Subcutaneous abdominal adipose tissue (tissue), 5 donors: ENCODE results near the gene PPP1R26.
"Not testable (repeated sequence)": the region's sequence is repeated elsewhere in the genome, so short reads cannot be mapped to it uniquely, and the experiment has no call there.

Experiments
- H3K27ac ChIP-seq: one replicate; pipeline ENCODE4 v1.7.0; 2013; ENCODE audit warnings: low read depth, mild to moderate bottlenecking, inconsistent platforms, low read length, moderate library complexity
- H3K27me3 ChIP-seq, 5 donors: one replicate each; pipeline ENCODE4 v1.7.0; 2013; ENCODE audit warnings: low read length in 5 of 5, inconsistent platforms in 1 of 5; ENCODE audit not compliant: control insufficient read depth in 5 of 5, insufficient read depth in 4 of 5
- H3K36me3 ChIP-seq, 5 donors: one replicate each; pipeline ENCODE4 v1.7.0; 2013; ENCODE audit warnings: low read length in 5 of 5; ENCODE audit not compliant: control insufficient read depth in 5 of 5, insufficient read depth in 5 of 5
- H3K4me1 ChIP-seq, 5 donors: one replicate each; pipeline ENCODE4 v1.7.0; 2013; ENCODE audit warnings: low read length in 5 of 5, mild to moderate bottlenecking in 3 of 5, moderate library complexity in 1 of 5; ENCODE audit not compliant: control insufficient read depth in 5 of 5, insufficient read depth in 5 of 5
- H3K4me3 ChIP-seq, 5 donors: one replicate each; pipeline ENCODE4 v1.7.0; 2013; ENCODE audit warnings: low read length in 5 of 5, low read depth in 1 of 5
- H3K9ac ChIP-seq, 5 donors: one replicate each; pipeline ENCODE4 v1.7.0; 2013; ENCODE audit warnings: low read length in 5 of 5, mild to moderate bottlenecking in 4 of 5, moderate library complexity in 3 of 5
- H3K9me3 ChIP-seq, 5 donors: one replicate each; pipeline ENCODE4 v1.7.0; 2013; ENCODE audit warnings: low read length in 5 of 5; ENCODE audit not compliant: control insufficient read depth in 5 of 5
- donor health status: healthy.
- donor health status: healthy.
- donor health status: healthy.
- donor health status: healthy.
- donor health status: healthy.

The PPP1R26 gene, protein sequence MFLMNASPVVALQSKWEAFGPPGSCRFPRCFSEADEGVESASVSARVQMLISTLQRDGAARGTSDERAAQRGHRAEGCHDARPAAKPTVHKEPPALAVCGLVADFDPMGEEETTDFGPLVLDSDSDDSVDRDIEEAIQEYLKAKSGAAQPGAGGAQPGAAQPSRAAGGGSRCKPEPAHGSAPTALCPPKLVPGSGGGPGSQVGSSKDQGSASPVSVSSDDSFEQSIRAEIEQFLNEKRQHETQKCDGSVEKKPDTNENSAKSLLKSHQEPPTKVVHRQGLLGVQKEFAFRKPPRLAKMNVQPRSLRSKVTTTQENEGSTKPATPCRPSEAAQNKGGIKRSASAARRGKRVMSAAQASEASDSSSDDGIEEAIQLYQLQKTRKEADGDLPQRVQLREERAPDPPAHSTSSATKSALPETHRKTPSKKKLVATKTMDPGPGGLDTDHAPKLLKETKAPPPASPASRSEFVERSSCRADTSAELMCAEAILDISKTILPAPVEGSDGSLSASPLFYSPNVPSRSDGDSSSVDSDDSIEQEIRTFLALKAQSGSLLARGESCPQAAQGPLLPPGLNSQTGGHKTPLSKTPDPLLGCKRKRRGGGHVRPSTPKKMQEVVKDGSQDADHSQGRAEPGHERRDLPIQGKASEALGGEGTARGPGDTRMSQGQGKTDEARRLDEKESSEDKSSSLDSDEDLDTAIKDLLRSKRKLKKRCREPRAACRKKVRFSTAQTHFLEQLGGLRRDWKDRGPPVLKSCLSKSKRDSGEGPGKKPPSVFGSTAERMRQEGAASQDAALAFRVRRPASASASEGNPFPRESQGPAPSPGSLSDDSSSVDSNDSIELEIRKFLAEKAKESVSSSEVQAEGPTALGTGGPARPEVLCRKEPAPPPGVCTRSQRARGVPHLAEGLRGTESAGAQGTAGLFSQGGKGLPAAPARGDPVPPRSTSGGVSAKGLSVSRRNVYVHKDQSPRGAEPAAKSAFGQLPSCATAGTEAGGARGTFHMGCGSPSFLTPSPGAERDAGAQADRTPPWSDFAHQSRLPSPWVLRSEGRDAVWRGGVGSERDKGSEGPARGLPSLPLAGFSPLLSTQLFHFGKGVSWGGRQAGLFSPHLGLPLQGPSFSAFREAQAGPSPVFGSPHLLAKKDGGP (N-terminal part only)

DNA sequence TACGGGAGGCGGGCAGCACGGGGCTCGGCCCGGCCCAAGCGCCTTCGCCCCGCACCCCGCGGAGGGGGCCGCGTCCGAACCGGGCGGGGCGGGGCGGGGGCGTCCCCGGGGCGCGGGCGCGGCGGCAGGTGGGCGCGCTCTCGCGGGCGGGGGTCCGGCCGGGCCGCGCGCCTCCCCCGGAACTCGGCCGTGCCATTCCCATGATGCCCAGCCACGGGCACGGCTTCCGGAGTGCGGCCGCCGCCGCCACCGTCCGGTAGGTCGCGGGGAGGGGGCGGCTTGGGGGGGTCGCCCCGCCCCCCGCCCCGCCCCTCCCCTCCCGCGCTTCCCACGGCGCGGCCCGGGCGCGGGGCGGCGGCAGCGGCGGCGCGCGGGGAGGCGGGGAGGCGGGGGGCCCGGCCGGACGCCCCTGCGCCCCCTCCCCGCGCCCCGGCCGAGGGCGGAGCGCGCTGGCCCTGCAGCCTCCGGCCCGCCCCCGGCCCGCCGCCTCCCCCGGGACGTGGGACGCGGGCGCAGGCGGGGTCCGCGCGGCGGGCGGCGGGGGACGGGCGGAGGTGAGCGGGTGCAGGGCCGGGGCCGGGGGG lies at the start of gene PPP1R26:
Gene PPP1R26 (plus strand): TSS at position 314 of the 584 bp plus-strand sequence. CDS start 4,729 bp downstream, outside the sequence.
- peak within 1 kb of the TSS in 4 of 5 donors; percentile 62 to 76 (median 71) for H3K9ac ChIP-seq
- H3K36me3 ChIP-seq, result peaks cover 0 to 13% (median 8%) of the 10 kb centered on the region in 5 donors
- H3K4me1 ChIP-seq, result peaks cover 0 to 17% (median 13%) of the 10 kb centered on the region in 5 donors
- no peaks in the 10 kb centered on the region for H3K27me3 ChIP-seq
- no peaks in the 10 kb centered on the region for H3K9me3 ChIP-seq
- peak within 1 kb of the TSS; percentile 57 to 87 (median 76) for H3K4me3 ChIP-seq
- peak within 1 kb of the TSS; percentile 41 for H3K27ac ChIP-seq

DNA sequence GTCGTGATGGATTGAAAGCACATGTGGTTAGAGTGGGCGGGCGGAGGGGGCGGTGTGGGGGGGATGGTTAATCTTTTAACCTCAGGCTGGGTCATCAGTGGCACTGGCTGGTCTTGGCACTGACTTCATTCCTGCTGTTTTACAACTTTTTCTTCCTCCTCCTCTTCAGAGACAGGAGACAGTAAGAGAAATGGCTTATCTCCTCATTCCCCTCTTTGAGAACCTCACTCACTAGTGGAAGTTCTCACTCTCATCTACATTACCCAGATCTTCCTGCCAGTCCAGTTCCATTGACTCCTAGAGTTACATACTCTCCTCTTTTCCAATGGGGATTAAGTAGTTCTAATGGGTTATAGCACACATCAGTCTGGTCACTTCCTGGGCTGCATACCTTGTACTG lies 42.3 kb upstream of the PPP1R26 start:
- H3K36me3 ChIP-seq, result no peaks in the 10 kb centered on the region
- no peak overlapping the region for H3K9ac ChIP-seq
- peaks cover 0 to 10% (median 2%) of the 10 kb centered on the region in 5 donors for H3K9me3 ChIP-seq
- no peak overlapping the region for H3K27ac ChIP-seq
- no peak overlapping the region for H3K4me3 ChIP-seq
- no peaks in the 10 kb centered on the region for H3K4me1 ChIP-seq
- peaks cover 0 to 7% (median 5%) of the 10 kb centered on the region in 5 donors for H3K27me3 ChIP-seq

DNA sequence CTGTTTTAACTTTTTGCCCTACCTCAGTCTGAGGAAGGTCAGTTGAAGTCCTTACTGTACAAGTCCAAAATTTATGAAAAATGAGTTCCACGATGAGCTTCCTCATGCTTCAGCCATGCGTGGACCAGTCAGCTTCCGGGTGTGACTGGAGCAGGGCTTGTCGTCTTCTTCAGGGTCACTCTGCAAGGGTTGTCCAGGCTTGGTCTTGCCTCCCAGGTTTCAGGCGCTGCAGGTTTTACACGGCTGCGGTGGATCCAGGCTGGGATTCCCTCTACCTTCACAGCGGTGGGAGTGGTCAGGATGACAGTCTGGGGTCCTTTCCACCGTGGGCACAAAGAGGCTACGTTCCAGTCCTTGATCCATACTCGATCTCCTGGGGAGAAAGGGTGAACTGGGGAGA lies 41.9 kb upstream of the PPP1R26 start:
- not testable (repeated sequence) for H3K27ac ChIP-seq, H3K36me3 ChIP-seq, H3K9ac ChIP-seq, H3K4me3 ChIP-seq, H3K9me3 ChIP-seq, H3K4me1 ChIP-seq, H3K27me3 ChIP-seq

DNA sequence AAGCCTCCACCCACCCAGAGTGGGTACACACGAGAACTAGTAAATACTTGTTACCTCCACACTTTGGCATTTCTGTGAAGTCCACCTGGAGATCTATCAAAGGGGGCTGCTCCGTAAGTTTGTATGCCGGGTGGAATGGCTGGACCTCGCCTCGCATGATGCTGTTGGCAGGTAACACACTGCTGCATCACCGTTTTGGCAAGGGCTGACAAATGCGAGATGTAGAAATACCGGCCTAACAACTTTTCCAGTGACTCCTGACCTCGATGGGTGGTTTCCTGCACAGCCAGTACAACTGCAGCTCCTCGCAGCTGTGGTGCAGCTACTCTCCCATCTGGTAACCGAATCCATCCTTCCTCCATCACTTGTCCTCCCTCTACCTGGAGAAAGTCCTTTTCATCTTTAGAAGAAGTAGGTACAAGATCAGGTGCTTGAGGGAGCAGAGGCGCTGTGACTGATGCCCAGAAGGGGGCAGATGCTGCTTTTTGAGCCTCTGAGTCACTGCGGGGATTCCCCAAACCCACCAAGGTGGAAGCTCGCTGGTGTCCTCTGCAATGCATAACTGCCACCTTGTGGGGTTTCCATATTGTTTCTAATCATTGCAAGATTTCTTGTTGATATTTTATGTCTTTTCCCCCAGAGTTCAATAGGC lies 40.9 kb upstream of the PPP1R26 start:
- H3K9ac ChIP-seq, H3K4me3 ChIP-seq, H3K27ac ChIP-seq, H3K36me3 ChIP-seq, H3K27me3 ChIP-seq, H3K9me3 ChIP-seq, H3K4me1 ChIP-seq: not testable (repeated sequence)

DNA sequence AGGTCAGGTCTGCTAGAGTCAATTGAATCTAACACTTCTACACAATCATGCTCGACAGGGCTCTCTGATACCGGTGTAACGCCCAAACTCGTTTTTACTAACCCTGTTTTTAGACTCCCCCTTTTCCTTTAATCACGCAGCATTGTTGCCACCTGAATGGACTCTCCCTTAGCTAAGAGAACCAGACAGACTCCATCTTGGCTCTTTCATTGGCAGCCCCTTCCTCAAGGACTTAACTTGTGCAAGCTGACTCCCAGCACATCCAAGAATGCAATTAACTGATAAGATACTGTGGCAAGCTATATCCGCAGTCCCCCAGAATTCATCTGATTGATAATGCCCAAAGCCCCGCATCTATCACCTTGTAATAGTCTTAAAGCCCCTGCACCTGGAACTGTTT lies 40.1 kb upstream of the PPP1R26 start:
- not testable (repeated sequence) for H3K36me3 ChIP-seq, H3K4me3 ChIP-seq, H3K4me1 ChIP-seq, H3K27ac ChIP-seq, H3K9ac ChIP-seq, H3K9me3 ChIP-seq
- H3K27me3 ChIP-seq, result peaks cover 0 to 13% (median 8%) of the 10 kb centered on the region in 5 donors

DNA sequence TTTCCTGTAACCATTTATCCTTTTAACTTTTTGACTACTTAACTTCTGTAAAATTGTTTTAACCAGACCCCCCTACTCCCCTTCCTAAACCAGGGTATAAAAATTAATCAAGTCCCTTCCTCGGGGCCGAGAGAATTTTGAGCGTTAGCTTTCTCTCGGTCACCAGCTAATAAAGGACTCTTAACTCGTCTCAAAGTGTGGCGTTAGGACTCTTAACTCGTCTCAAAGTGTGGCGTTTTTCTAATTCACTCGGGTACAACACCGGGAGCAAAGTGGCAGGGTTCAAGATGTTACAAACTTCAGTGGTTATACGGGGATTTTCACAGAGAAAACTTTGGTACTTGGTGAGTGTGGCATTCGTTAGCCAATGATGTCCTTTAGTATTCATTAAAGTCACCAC lies 39.7 kb upstream of the PPP1R26 start:
- H3K9me3 ChIP-seq, result peaks cover 0 to 10% (median 2%) of the 10 kb centered on the region in 5 donors
- no peak overlapping the region for H3K27ac ChIP-seq
- no peak overlapping the region for H3K4me3 ChIP-seq
- H3K27me3 ChIP-seq, result peaks cover 0 to 13% (median 8%) of the 10 kb centered on the region in 5 donors
- H3K9ac ChIP-seq, result no peak overlapping the region
- H3K4me1 ChIP-seq, result no peaks in the 10 kb centered on the region
- no peaks in the 10 kb centered on the region for H3K36me3 ChIP-seq

DNA sequence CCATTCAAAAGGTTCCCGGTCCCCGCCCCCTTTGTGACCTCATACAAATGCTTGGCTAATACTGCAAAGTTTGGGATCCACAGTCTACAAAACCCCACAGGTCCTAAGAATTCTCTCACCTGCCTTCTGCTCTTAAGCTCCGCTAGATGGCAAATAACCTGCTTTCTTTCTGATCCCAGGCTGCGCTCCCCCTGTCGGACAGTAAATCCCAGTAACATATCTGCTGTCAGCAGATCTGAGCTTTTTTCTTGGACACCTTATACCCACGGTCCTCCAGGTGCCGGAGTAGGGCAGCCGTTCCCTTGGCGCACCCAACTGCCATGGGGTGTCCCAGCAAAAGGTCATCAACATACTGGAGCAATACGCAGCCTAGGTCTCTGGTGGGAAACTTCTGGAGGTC lies 39.0 kb upstream of the PPP1R26 start:
- Histone ChIP-seq H3K9me3 (peaks cover 0 to 10% (median 2%) of the 10 kb centered on the region in 5 donors), H3K27me3 (peaks cover 0 to 16% (median 8%) of the 10 kb centered on the region in 5 donors), H3K4me1 (no peaks in the 10 kb centered on the region), H3K4me3 (no peak overlapping the region), H3K9ac (no peak overlapping the region), H3K27ac (no peak overlapping the region), H3K36me3 (no peaks in the 10 kb centered on the region)

DNA sequence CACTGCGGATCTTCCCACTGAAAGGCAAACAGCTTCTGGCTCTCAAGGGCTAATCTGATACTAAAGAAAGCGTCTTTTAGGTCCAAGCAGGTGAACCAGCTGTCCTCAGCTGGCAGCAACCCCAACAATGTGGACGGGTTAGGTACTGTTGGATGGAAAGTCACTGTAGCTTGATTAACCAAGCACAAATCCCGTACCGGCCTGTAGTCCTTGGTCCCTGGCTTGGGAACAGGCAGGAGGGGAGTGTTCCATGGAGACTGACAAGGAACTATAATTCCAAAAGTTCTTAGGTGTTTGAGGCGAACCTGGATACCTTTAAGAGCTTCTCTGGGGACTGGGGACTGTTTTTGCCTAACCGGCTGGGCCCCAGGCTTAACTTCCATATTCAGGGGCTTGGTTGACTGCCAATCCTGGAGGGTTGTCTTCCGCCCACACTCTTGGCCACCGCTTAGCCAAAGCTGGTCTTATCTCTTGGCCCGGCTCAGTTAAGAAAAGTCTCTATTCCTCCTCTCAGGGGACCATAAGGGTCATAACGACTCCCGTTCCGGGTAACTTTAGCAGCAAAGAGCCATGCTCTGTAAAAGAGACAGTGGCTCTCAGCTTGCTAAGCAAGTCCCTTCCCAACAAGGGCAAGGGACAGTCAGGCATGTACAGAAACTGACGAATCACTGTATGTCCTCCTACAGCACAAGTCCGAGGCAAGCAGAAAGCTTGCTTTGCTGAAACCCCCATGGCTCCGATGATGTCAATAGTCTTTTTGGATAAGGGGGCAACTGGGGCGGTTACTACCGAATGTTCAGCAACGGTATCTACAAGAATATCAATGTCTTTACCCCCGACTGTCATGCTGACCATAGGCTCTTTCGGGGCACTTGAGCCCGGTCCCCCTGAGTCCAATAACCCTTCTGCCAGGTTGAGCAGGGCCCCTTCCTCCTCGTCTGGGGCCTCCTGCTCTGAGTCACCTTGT lies 38.2 kb upstream of the PPP1R26 start:
- peaks cover 0 to 17% (median 8%) of the 10 kb centered on the region in 5 donors for H3K27me3 ChIP-seq
- not testable (repeated sequence) for H3K27ac ChIP-seq, H3K4me1 ChIP-seq, H3K36me3 ChIP-seq, H3K4me3 ChIP-seq, H3K9ac ChIP-seq, H3K9me3 ChIP-seq
